ENCODE data around the gene NUAK1. TPM values are rescaled to one million over a fixed set of nuclear protein-coding genes. Genes with fewer than 3 reads are reported as not detected.

The NUAK1 gene
- total RNA-seq, 4 donors from 2014 or later = 9.4 to 56.8 (median 26.8) TPM

DNA sequence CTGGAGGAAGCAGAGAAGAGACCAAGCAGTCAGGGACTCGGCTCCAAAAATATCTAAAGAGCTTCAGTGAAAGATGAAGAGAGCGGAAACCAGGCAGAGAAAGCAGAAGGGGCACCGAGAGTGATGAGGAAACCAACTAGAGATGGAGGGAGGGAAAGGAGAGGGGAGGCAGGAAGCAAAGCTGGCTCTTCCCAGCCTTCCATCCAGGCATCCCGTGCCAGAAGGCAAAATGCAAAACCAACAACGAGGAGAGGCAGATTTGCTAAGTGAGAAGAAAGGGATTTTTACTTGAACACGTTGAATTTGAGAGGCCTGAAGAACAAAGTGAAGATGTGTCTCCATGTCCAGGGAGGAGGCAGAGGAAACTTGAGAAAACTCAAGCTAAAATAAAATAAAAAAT, 90.1 kb downstream of the NUAK1 start:
- no peaks in the 10 kb centered on the region for H3K27me3 ChIP-seq
- no peaks in the 10 kb centered on the region for H3K9me3 ChIP-seq
- TF ChIP-seq POLR2A (IDR thresholded peaks at IDR 0.05) = no peak
- H3K4me1 ChIP-seq = no peaks in the 10 kb centered on the region
- intact Hi-C loops (cut with DNase I; ENCODE audit: low total_unique reads) = no loop called here
- H3K27ac ChIP-seq = no peak overlapping the region
- DNase-seq = no peak
- no peak overlapping the region for H3K4me3 ChIP-seq
- no peaks in the 10 kb centered on the region for H3K36me3 ChIP-seq

DNA sequence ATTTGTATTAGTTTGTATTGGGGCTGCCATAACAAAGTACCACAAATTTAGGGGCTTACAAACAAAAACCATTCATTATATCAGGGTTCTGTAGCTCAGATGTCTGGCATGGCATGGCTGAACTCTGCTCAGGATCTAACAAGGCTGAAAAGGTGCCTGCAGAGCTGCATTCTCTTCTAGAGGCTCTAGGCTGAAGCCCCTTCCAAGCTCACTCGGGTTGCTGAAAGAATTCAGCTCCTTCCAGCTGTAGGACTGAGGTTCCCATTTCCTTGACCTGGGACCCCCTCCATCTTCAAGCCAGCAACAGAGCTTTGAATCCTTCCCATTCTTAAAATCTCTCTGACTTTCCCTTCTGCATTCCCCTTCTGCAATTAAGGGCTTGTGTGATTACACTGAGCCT, 90.7 kb downstream of the NUAK1 start:
- Histone ChIP-seq H3K36me3 (no peaks in the 10 kb centered on the region), H3K27me3 (no peaks in the 10 kb centered on the region), H3K4me3 (no peak overlapping the region), H3K27ac (no peak overlapping the region), H3K9me3 (no peaks in the 10 kb centered on the region), H3K4me1 (no peaks in the 10 kb centered on the region)
- no peak for TF ChIP-seq POLR2A (IDR thresholded peaks at IDR 0.05)
- TF ChIP-seq, protein P1, sequence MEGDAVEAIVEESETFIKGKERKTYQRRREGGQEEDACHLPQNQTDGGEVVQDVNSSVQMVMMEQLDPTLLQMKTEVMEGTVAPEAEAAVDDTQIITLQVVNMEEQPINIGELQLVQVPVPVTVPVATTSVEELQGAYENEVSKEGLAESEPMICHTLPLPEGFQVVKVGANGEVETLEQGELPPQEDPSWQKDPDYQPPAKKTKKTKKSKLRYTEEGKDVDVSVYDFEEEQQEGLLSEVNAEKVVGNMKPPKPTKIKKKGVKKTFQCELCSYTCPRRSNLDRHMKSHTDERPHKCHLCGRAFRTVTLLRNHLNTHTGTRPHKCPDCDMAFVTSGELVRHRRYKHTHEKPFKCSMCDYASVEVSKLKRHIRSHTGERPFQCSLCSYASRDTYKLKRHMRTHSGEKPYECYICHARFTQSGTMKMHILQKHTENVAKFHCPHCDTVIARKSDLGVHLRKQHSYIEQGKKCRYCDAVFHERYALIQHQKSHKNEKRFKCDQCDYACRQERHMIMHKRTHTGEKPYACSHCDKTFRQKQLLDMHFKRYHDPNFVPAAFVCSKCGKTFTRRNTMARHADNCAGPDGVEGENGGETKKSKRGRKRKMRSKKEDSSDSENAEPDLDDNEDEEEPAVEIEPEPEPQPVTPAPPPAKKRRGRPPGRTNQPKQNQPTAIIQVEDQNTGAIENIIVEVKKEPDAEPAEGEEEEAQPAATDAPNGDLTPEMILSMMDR (IDR thresholded peaks at IDR 0.05) = no peak
- no peak for DNase-seq
- intact Hi-C loops (cut with DNase I; ENCODE audit: low total_unique reads) = no loop called here

DNA sequence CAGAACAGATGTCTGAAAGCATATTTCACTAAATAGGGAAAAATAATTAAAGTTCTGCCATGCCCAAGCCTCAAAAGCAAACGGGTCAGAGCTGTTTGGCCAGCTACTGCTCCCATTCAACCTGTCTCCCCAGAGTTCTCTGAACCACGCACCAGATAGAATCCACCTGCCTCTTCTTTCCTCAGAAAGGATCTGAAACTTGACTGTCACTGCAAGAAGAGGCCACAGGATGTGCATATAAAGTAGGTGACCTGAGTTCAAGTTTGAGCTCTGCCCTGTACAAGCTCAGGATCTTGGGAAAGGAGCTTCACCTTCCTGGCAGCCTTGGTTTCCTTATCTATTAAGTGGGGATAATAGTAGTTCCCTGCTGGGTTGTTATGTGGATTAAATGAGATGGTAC, 91.8 kb downstream of the NUAK1 start:
- intact Hi-C loops (cut with DNase I; ENCODE audit: low total_unique reads) = no loop called here
- H3K4me1 ChIP-seq = no peaks in the 10 kb centered on the region
- H3K9me3 ChIP-seq = no peaks in the 10 kb centered on the region
- no peaks in the 10 kb centered on the region for H3K36me3 ChIP-seq
- H3K27me3 ChIP-seq = no peaks in the 10 kb centered on the region
- TF ChIP-seq, protein P1 (IDR thresholded peaks at IDR 0.05) = no peak
- no peak for TF ChIP-seq POLR2A (IDR thresholded peaks at IDR 0.05)
- H3K27ac ChIP-seq = no peak overlapping the region
- no peak for DNase-seq
- H3K4me3 ChIP-seq = no peak overlapping the region

DNA sequence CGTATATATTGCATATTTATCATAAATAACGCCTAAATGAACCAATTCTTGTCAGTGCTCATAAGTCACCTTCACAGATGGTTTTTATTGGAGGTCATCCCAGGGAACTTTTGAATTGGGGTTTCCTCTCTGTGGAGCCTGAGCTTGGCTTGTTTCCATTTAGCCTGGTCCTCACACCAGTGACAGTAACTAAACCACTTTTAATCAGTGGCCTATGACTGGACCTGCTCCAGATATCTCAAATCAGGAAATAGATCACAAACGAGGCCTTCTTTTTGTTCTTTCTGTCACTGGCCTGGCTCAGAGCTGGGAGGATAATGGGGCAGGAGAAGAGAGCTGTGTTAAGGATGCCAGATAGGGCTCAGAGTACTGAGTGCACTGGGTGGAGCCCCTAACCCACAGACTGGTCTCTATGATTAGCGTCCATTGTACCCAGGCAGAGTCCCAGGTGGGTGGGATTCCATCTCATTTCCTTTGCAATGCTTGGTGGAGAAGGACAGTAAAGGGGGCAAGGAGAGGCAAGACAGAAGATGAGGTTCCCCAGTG, 92.4 kb downstream of the NUAK1 start:
- no peaks in the 10 kb centered on the region for H3K4me1 ChIP-seq
- intact Hi-C loops (cut with DNase I; ENCODE audit: low total_unique reads) = no loop called here
- no peaks in the 10 kb centered on the region for H3K36me3 ChIP-seq
- TF ChIP-seq, protein P1 (IDR thresholded peaks at IDR 0.05) = no peak
- TF ChIP-seq POLR2A (IDR thresholded peaks at IDR 0.05) = no peak
- H3K4me3 ChIP-seq = no peak overlapping the region
- no peak overlapping the region for H3K27ac ChIP-seq
- no peaks in the 10 kb centered on the region for H3K27me3 ChIP-seq
- DNase-seq = no peak
- H3K9me3 ChIP-seq = no peaks in the 10 kb centered on the region

DNA sequence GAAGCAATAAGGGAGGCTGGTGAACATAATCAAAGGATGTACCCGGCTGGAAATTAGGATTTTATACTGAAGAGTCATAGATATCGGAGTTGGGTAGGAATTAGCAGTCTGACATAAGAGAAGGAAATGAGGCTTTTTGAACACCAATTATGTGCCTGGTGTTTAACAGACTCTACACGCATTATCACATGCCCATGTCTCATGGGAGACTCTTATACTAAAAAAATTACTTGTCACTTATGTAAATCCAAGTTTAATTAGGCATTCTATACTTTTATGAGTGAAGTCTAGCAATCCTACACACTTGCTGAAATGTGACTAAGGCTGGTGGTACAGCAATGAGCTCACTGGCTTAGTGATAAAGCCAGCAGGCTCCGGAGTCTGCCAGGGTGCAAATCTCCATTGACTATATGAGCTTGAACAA, 93.5 kb downstream of the NUAK1 start:
- no peak for DNase-seq
- intact Hi-C loops (cut with DNase I; ENCODE audit: low total_unique reads) = no loop called here
- no peaks in the 10 kb centered on the region for H3K36me3 ChIP-seq
- H3K27me3 ChIP-seq = no peaks in the 10 kb centered on the region
- H3K27ac ChIP-seq = no peak overlapping the region
- no peaks in the 10 kb centered on the region for H3K9me3 ChIP-seq
- TF ChIP-seq, protein P1 (IDR thresholded peaks at IDR 0.05) = no peak
- TF ChIP-seq POLR2A (IDR thresholded peaks at IDR 0.05) = no peak
- no peaks in the 10 kb centered on the region for H3K4me1 ChIP-seq
- H3K4me3 ChIP-seq = no peak overlapping the region

DNA sequence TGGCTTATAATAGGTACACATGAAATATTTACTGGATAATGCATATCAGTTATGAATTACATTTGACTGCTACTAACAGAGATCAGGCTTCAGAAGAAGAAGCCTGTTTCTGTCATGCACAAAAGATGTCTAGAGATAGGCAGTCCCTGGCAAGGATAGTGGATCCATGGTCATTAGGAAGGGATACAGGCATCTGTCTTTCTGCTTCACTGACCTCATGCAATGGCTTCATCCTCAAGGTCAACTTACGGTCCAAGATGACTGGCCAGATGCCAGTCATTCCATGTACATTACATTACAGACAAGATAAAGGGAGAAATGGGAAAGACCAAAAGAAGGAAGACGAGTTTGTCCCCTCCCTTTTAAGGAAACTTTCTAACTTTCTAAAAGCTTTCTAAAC, 94.0 kb downstream of the NUAK1 start:
- H3K4me3 ChIP-seq = no peak overlapping the region
- no peak overlapping the region for H3K27ac ChIP-seq
- no peak for TF ChIP-seq POLR2A (IDR thresholded peaks at IDR 0.05)
- no peaks in the 10 kb centered on the region for H3K4me1 ChIP-seq
- no peaks in the 10 kb centered on the region for H3K27me3 ChIP-seq
- H3K36me3 ChIP-seq = no peaks in the 10 kb centered on the region
- intact Hi-C loops (cut with DNase I; ENCODE audit: low total_unique reads) = no loop called here
- no peak for DNase-seq
- H3K9me3 ChIP-seq = no peaks in the 10 kb centered on the region
